HG02642 (cell line): Measurements from ENCODE around the gene PDXP.

Source experiments
- ATAC-seq: cut with Tn5 transposase; IDR thresholded peaks from one replicate; pipeline ENCODE4 v1.9.1; 2021; ENCODE audit warnings: mild to moderate bottlenecking; ENCODE audit not compliant: unreplicated experiment, poor library complexity

The PDXP gene

GRCh38 chr22:37672206-37672919 is 13.8 kb downstream of the PDXP start:
- no peak for ATAC-seq

DNA sequence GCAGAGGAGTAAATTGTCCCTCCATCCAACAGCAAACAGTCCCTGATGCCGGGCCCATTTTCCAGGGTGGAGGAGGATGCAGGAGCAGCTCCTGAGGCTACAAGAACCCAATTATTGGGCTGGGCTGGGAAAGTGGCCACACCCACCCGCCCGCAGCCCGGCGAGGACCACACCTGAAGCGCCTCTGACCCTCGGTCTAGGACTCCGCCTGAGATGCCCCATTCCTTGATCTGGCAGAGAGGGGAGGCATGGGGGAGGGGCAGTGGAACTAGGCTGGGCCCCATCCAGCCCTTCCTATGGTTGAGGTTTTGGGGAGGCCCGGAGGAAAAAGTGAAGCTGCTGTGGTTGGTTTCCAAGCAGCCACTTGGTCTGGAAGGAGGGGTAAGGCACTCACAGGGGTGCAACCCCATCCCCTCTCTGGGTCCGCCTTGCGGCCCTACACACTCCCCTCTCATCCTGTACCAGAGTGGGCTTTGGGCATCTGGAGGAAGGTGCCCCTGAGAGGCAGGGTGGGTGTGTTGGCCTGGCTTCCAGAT is 14.5 kb downstream of the PDXP start:
- ATAC-seq: no peak

DNA sequence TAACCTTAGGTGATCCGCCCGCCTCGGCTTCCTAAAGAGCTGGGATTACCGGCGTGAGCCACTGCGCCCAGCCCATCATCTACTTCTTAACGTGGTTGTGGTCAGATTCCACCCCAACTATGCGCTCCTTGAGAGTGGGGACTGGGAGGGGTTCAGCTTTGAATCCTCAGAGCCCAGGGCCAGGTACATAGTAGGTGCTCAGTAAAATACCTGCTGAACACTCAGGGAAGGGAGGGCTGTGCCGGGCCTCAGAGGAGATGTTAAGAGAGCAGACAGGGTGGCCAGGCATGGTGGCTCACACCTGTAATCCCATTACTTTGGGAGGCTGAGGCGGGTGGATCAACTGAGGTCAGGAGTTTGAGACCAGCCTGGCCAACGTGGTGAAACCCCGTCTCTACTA is 15.7 kb downstream of the PDXP start:
- no peak for ATAC-seq

- peak; percentile 45 for ATAC-seq
These were observed 16.7 kb downstream of the PDXP start, which contains the start of gene LGALS1 for GRCh38 chr22:37674951-37675929. LGALS1 (plus strand) TSS chr22:37675636; CDS start chr22:37675703, 67 bp downstream.

DNA sequence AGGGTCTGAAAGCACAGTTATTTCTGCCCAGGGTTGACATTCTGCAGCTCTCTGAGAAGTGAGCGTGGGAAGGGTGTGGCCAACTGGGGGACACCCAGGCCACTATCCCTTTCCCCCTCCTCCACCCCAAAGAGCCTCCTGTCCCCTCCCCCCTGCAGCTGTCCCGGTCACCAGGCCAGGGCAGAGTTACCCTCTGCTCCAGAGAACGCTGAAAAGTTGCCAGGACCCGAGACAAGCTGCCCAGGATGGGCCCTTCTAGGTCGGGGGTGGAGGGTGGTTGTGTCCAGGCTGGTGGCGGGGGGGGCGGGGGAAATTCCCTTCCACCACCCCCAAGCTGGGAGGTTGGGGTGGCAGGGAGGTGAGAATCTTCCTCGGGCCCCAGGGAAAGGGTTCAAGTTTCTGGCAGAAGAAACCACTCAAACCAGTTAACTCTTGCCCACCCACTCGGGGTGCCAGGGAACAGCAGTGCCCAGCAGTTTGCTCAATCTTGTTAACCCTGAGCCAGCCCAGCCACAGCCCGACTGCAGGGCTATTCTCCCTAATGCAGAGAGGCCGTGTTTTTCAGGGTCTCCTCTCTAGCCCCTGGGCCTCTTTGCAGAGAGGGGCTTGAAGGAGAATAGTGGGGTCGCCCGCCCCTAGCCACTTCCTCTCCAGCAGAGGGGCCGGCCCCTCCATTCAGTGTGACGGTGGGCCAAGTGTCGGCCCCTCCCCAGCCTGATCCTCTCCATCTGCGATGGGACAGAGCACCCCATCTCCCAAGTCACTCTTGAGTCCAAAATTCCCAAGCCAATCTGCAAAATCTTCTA is 17.6 kb downstream of the PDXP start:
- ATAC-seq: no peak

GRCh38 chr22:37676736-37677492 is 18.4 kb downstream of the PDXP start:
- ATAC-seq: peak; percentile 60

DNA sequence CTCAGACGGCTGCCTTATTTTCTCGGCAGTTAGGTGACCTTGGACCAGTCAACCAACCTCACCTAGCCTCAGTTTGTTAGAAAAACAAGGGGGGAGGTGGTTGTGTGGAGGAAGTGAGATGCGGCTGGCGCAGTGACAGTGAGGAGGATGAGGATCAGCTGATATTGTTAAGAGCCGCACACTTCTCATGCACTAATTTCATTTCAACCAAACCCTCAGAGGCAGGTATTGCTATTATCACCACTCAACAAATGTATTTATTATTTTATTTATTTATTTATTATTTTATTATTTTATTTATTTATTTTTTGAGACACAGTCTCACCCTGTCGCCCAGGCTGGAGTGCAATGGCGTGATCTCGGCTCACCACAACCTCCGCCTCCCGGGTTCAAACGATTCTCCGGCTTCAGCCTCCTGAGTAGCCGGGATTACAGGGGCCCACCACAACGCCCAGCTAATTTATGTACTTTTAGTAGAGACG is 19.0 kb downstream of the PDXP start:
- peak; percentile 1 for ATAC-seq

GRCh38 chr22:37678372-37678771 is 19.8 kb downstream of the PDXP start:
- ATAC-seq: no peak

DNA sequence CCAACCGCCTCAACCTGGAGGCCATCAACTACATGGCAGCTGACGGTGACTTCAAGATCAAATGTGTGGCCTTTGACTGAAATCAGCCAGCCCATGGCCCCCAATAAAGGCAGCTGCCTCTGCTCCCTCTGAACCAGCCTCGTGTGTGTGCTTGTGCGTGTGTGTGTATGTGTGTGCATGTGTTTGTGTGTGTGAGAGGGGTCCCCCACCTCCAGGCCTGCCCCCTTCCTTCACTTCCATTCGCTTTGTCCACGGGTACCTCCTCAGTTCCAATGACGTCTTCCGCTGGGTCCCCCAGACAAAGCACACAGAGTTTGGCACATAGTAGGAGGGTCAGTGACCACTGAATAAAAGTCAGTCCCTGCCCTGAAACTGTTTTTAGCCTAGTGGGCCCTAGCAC is 21.1 kb downstream of the PDXP start:
- no peak for ATAC-seq

DNA sequence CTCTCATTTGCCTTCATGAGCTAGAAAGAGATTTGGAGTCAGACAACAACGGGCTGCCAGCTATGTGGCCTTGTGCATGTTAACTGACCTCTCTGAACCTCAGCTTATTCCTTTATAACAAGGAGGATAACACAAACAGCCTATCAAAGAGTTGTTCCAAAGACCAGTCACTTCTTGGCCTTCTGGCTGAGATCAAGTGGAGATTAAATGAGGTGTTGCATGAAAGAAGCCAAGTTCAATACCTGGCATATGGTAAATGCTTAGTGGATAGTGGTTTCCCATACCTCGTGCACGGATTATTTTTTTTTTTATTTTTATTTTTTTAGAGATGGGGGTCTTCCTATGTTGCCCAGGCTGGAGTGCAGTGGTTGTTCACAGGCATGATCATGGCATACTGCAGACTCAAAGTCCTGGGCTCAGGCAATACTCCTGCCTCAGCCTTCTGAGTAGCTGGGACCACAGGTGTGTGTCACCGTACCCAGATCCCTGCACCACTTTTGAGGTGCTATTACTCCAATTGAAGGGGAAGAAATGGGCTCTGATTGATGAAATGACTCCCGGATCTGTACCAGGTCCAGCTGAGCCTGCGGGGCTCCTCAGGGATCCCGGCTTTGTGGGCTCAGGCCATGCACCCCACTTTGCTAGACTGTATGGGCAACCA is 21.8 kb downstream of the PDXP start:
- ATAC-seq: no peak

DNA sequence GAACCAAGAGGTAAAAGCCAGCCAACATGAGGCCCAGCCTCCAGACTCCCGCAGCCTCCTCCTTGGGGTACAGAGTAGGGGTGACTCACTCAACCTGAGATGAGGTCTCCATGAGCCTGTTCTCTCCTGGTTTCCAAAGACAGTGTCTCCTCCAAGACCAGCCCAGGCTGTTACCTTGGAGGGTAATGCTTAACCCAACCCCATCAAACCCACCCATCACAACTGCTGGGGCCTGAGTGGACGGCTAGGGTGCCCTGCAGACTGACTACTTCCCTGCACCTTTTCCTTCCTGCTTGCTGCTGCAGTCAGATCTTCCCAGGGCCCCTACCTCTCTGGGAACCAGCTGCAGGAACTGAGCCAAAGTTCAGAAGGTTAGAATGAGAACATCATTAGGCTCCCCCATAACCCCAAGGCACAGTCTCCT is 22.5 kb downstream of the PDXP start:
- ATAC-seq: no peak

- no peak for ATAC-seq
These were observed 23.1 kb downstream of the PDXP start for GRCh38 chr22:37681556-37682049.

GRCh38 chr22:37684803-37685615 is 26.5 kb downstream of the PDXP start:
- ATAC-seq: no peak

- peak; percentile 81 for ATAC-seq
These were observed 27.8 kb downstream of the PDXP start, which contains the start of gene NOL12 for GRCh38 chr22:37686002-37686982. NOL12 (plus strand) TSS chr22:37686343; CDS start chr22:37686393, 50 bp downstream.

DNA sequence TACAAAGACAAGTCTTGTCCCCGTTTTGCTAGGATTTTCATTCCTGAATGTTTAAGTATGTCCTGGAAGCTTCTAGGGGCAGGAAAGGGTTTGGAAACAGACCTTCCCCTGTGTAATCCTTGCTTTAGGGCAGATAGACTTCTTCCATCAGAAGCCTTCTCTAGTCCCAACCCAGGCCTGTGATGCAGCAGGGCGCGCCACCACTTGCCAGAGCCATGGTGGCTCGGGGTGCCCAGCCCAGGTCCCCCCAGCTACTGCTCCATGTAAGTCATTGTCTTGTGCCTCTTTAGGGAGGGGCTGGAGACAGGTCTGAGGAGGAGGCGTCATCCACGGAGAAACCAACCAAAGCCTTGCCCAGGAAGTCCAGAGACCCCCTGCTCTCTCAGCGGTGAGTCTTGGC is 31.9 kb downstream of the PDXP start:
- ATAC-seq: no peak

DNA sequence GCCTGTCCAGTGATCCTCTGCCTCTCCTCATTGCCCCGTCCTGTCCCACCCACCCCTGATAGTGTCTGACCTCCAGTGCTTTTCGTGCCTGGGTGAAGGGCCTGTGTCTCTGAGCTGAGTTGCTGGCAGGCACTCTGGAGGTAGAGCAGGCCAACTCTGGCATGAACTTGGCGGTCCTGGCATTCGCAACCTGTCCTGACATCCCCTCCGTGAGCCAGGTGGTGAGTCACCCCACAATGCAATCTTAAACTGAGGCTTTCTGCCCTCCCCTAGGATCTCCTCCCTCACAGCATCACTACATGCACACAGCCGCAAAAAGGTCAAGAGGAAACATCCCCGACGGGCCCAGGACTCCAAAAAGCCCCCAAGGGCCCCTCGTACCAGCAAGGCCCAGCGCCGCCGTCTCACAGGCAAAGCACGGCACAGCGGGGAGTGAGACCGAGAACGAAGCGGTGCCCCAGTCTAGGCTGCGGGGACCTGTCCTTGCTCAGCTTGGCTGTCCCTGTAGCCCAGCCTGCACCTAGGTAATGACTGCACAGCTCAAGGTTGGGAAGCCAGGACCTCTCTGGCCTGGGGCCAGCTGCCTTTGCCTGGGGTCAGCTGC is 32.5 kb downstream of the PDXP start:
- no peak for ATAC-seq
